HepG2 (cell line): ENCODE data around the gene STAB2. TPM values are rescaled to one million over a fixed set of nuclear protein-coding genes. Genes with fewer than 3 reads are reported as not detected.

ENCODE experiments used
- ATAC-seq: fragments of 200-7000 bp; cut with Tn5 transposase; 3 replicates; pipeline ENCODE4 v1.9.1; 2020; ENCODE audit warnings: mild to moderate bottlenecking, moderate library complexity
- BruUV-seq: library from RNA; stranded (reverse); fragments of 400-500 nt; replicated peaks from 2 replicates; lab custom pipeline; 2021; lab: Mats Ljungman, UMichigan
- CTCF ChIA-PET: fragments of 300-600 bp; formaldehyde crosslinking; extraction: SDS; loops from one replicate; lab custom pipeline; 2021; ENCODE audit warnings: low total read pairs, inconsistent platforms, low intra/inter-chr PET ratio; lab: Yijun Ruan, JAX
- POLR2A ChIA-PET: fragments of 350-600 bp; sonication (Branson Sonifier 250); formaldehyde crosslinking; loops from one replicate; lab custom pipeline; 2020; ENCODE audit warnings: antibody characterized with exemption, inconsistent platforms; lab: Yijun Ruan, JAX
- DNase-seq: peaks from one replicate; pipeline ENCODE4 v3.0.0-alpha.2; 2015; ENCODE audit warnings: low spot score
- FAIRE-seq: peaks from 3 replicates; lab custom pipeline; 2011; peaks lifted over from hg19 to GRCh38; lab: Jason Lieb, UNC
- H2AFZ ChIP-seq: one replicate; pipeline ENCODE4 v1.6.1; 2011; ENCODE audit warnings: low read length, inconsistent platforms
- H3K27ac ChIP-seq: fragments of 300-600 bp; 3 replicates; pipeline ENCODE4 v1.8.0; 2011; ENCODE audit warnings: mixed run types, mild to moderate bottlenecking, mixed read lengths, low read length, inconsistent platforms; ENCODE audit not compliant: insufficient read depth; ENCODE audit errors: extremely low read length
- H3K27me3 ChIP-seq, 2 experiments: fragments of 200-600 bp in 1 of 2; 2 replicates in 1 of 2; 3 replicates in 1 of 2; pipeline versions ENCODE4 v1.6.0 to v1.8.0; 2011; ENCODE audit warnings: low read length in 2 of 2, mild to moderate bottlenecking in 2 of 2, moderate library complexity in 2 of 2, inconsistent platforms in 1 of 2; ENCODE audit not compliant: insufficient read depth in 2 of 2, control insufficient read depth in 1 of 2
- H3K36me3 ChIP-seq, 2 experiments: fragments of 200-600 bp in 1 of 2; replicated peaks in 1 of 2; 2 replicates in 1 of 2; 3 replicates in 1 of 2; pipeline versions ENCODE4 v1.5.1 to v1.8.0; 2011; ENCODE audit warnings: low read length in 2 of 2, inconsistent platforms in 1 of 2; ENCODE audit not compliant: insufficient read depth in 2 of 2, control insufficient read depth in 1 of 2
- H3K4me1 ChIP-seq: 2 replicates; pipeline ENCODE4 v1.5.1; 2012; ENCODE audit warnings: low read length, inconsistent platforms; ENCODE audit not compliant: insufficient read depth
- H3K4me2 ChIP-seq: 2 replicates; pipeline ENCODE4 v1.6.0; 2011; ENCODE audit warnings: low read depth, low read length, inconsistent platforms
- H3K4me3 ChIP-seq, 3 experiments: fragments of 200-600 bp in 1 of 3; sonication (generic), shearing (Covaris generic) in 1 of 3; replicated peaks in 1 of 3; 2 replicates each; pipeline ENCODE4 v1.5.1; 2011 to 2016; ENCODE audit warnings: low read length in 3 of 3, inconsistent platforms in 2 of 3, low read depth in 2 of 3, mild to moderate bottlenecking in 2 of 3, control low read depth in 1 of 3, mixed read lengths in 1 of 3; ENCODE audit not compliant: insufficient read depth in 1 of 3
- H3K79me2 ChIP-seq: one replicate; pipeline ENCODE4 v1.6.1; 2011; ENCODE audit warnings: low read length, inconsistent platforms; ENCODE audit not compliant: insufficient read depth
- H3K9ac ChIP-seq: 2 replicates; pipeline ENCODE4 v1.6.0; 2011; ENCODE audit warnings: mild to moderate bottlenecking, low read depth, low read length, inconsistent platforms; ENCODE audit not compliant: insufficient read depth
- H3K9me3 ChIP-seq: 2 replicates; pipeline ENCODE4 v1.5.1; 2012; ENCODE audit warnings: mild to moderate bottlenecking, low read length
- H4K20me1 ChIP-seq: 2 replicates; pipeline ENCODE4 v1.6.0; 2011; ENCODE audit warnings: inconsistent platforms, mild to moderate bottlenecking, low read length, moderate library complexity; ENCODE audit not compliant: insufficient read depth
- GPN1 ChIP-seq: sonication (generic); formaldehyde crosslinking; IDR thresholded peaks from 2 replicates; pipeline ENCODE4 v1.5.1; 2020; ENCODE audit warnings: missing genetic modification reagents, borderline replicate concordance
- NR1H2 ChIP-seq: sonication (generic); formaldehyde crosslinking; IDR thresholded peaks from 2 replicates; pipeline ENCODE4 v1.8.1; 2022; ENCODE audit warnings: low read depth, missing genetic modification reagents, borderline replicate concordance
- NR2F2 ChIP-seq: IDR thresholded peaks from 2 replicates; pipeline ENCODE4 v1.6.1; 2012; ENCODE audit warnings: low read depth, inconsistent platforms, borderline replicate concordance
- PHF20 ChIP-seq: sonication (generic); formaldehyde crosslinking; IDR thresholded peaks from 2 replicates; pipeline ENCODE4 v1.5.0; 2020; ENCODE audit warnings: mild to moderate bottlenecking, missing genetic modification reagents
- STAG1 ChIP-seq: sonication (generic); formaldehyde crosslinking; IDR thresholded peaks from 2 replicates; pipeline ENCODE4 v1.4.0; 2020; ENCODE audit warnings: missing genetic modification reagents
- WGBS: methylation state at CpG from one replicate; pipeline ENCODE4 v1.1.6; 2017; ENCODE audit warnings: low lambda C conversion rate; 5-methylcytosine and 5-hydroxymethylcytosine counted together
- in situ Hi-C: cut with HindIII; loops from 2 replicates; pipeline ENCODE4 v1.10.0; 2017; ENCODE audit warnings: low pct_unique_long_range_greater_than_20kb; ENCODE audit not compliant: extremely low pct_ligation_motif_present
- intact Hi-C: fragments of 100-400 bp; cut with micrococcal nuclease; formaldehyde crosslinking; loops from one replicate; pipeline ENCODE4 v1.10.0; 2022; ENCODE audit not compliant: unreplicated experiment
- polyA plus RNA-seq, 8 experiments: library from polyadenylated mRNA; depleted of rRNA in 3 of 8; stranded (reverse) in 7 of 8; unstranded in 1 of 8; fragments of >200 nt; fragmentation: Illumina TruSeq in 4 of 8; extraction: Trizol in 4 of 8; gene quantifications; 2 replicates each; pipeline versions ENCODE4 v1.2.1 to v1.2.3, GENCODE V29; 2011 to 2016; ENCODE audit warnings: low read depth in 4 of 8, missing spikeins in 1 of 8, mixed read lengths in 1 of 8; ENCODE audit not compliant: insufficient read depth in 1 of 8
- total RNA-seq, 5 experiments: library from RNA; depleted of rRNA; stranded (reverse); fragments of >200 nt; fragmentation: Illumina TruSeq; extraction: Trizol; gene quantifications; 2 replicates each; pipeline ENCODE4 v1.2.3, GENCODE V29; 2016; ENCODE audit warnings: low read depth in 1 of 5
- TF ChIP-seq, protein P1 (sequence below), 2 experiments: sonication (generic) in 1 of 2; formaldehyde crosslinking in 1 of 2; IDR thresholded peaks; 2 replicates each; pipeline versions ENCODE4 v1.4.0 to v1.6.1; 2016 to 2020; ENCODE audit warnings: borderline replicate concordance in 1 of 2, low read depth in 1 of 2, mild to moderate bottlenecking in 1 of 2, missing genetic modification reagents in 1 of 2

The STAB2 gene
- total and polyA plus RNA-seq, 2 of the 13 experiments (the other 11 are each of a cell fraction or from before 2014, with no cell fraction given): not detected

DNA sequence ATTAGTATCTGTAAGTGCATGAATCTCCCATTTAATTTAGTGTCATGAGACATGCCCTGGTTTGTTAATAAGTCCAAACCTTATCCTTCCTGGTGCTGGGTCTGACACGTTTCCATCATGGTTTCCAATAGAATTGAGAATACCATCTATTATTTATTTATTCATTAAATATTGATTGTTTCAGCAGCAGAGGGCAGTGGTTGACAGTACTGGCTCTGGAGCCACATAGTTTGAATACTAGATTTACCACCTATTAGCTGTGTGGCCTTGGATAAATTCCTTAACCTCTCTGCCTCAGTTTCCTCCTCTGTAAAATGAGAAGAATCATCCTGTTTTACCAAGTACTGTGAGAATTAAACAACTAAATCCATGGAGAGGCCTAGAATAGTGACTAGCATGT lies 941 bp upstream of the STAB2 start:
- H4K20me1 ChIP-seq: no peaks in the 10 kb centered on the region
- H3K27me3 ChIP-seq: 0 out of 5 replicates have a peak, but pooled peaks cover 0 to 4% of the 10 kb centered on the region in 2 experiments
- no peak for FAIRE-seq
- H3K4me1 ChIP-seq: no peaks in the 10 kb centered on the region
- in situ Hi-C loops: no loop called here
- no TSS peak for BruUV-seq
- H3K9ac ChIP-seq: no peak overlapping the region
- no peak for DNase-seq
- no peak overlapping the region for H3K4me3 ChIP-seq
- 0% methylated on average over 1 of the region's 1 CpG for WGBS
- no peak overlapping the region for H3K4me2 ChIP-seq
- no peaks in the 10 kb centered on the region for H3K9me3 ChIP-seq
- H3K27ac ChIP-seq: no peak overlapping the region
- TF ChIP-seq GPN1 (CRISPR knock-in tag): no peak
- TF ChIP-seq, protein P1, sequence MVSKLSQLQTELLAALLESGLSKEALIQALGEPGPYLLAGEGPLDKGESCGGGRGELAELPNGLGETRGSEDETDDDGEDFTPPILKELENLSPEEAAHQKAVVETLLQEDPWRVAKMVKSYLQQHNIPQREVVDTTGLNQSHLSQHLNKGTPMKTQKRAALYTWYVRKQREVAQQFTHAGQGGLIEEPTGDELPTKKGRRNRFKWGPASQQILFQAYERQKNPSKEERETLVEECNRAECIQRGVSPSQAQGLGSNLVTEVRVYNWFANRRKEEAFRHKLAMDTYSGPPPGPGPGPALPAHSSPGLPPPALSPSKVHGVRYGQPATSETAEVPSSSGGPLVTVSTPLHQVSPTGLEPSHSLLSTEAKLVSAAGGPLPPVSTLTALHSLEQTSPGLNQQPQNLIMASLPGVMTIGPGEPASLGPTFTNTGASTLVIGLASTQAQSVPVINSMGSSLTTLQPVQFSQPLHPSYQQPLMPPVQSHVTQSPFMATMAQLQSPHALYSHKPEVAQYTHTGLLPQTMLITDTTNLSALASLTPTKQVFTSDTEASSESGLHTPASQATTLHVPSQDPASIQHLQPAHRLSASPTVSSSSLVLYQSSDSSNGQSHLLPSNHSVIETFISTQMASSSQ (IDR thresholded peaks at IDR 0.05; ENCODE audit: low read depth): no peak
- TF ChIP-seq, protein P1 (CRISPR knock-in tag; IDR thresholded peaks at IDR 0.05; ENCODE audit: borderline replicate concordance): no peak
- no peak for TF ChIP-seq STAG1
- no peak for TF ChIP-seq NR2F2
- no peak for TF ChIP-seq NR1H2
- TF ChIP-seq PHF20 (CRISPR knock-in tag): no peak
- TF ChIP-seq, all 625 proteins: peak for 0
- intact Hi-C loops: no loop called here
- H2AFZ ChIP-seq: no peak overlapping the region
- no peak for ATAC-seq
- H3K36me3 ChIP-seq: no peaks in the 10 kb centered on the region
- CTCF ChIA-PET: no interaction called here
- POLR2A ChIA-PET: no interaction called here
- no peaks in the 10 kb centered on the region for H3K79me2 ChIP-seq
